Heart right ventricle (tissue), 16 donors: ENCODE results near the gene PCDHGC3. TPM values are rescaled to one million over a fixed set of nuclear protein-coding genes. Genes with fewer than 3 reads are reported as not detected.

Source experiments
- ATAC-seq, 8 donors: fragments of 200-7000 bp; cut with Tn5 transposase; one replicate each; pipeline ENCODE4 v1.9.1; 2020; ENCODE audit warnings: mild to moderate bottlenecking in 8 of 8, moderate library complexity in 8 of 8, moderate number of reproducible peaks in 1 of 8
- DNase-seq, 2 donors: peaks; one replicate each; pipeline ENCODE4 v3.0.0-alpha.2; 2020
- H3K27ac ChIP-seq, 10 donors: fragments of 200-600 bp; sonication (generic) in 2 of 10; one replicate each; pipeline versions ENCODE4 v1.5.0 to v1.8.0; 2020 to 2022; ENCODE audit warnings: mild to moderate bottlenecking in 3 of 10
- H3K27me3 ChIP-seq, 7 donors: fragments of 200-600 bp; one replicate each; pipeline ENCODE4 v1.8.0; 2021 to 2022; ENCODE audit warnings: mild to moderate bottlenecking in 2 of 7
- H3K36me3 ChIP-seq, 9 donors: fragments of 200-600 bp; sonication (generic) in 1 of 9; one replicate each; pipeline versions ENCODE4 v1.5.0 to v1.8.0; 2020 to 2022; ENCODE audit warnings: mild to moderate bottlenecking in 2 of 9
- H3K4me1 ChIP-seq, 9 donors: fragments of 200-600 bp; sonication (generic) in 1 of 9; one replicate each; pipeline versions ENCODE4 v1.5.0 to v1.8.0; 2020 to 2022; ENCODE audit warnings: mild to moderate bottlenecking in 4 of 9
- H3K4me3 ChIP-seq, 10 donors: fragments of 200-600 bp; sonication (generic) in 2 of 10; one replicate each; pipeline versions ENCODE4 v1.5.0 to v1.8.0; 2020 to 2022; ENCODE audit warnings: mild to moderate bottlenecking in 7 of 10, moderate library complexity in 2 of 10
- H3K9me3 ChIP-seq, 11 donors: fragments of 200-600 bp in 10 of 11; sonication (generic) in 2 of 11; one replicate each; pipeline versions ENCODE4 v1.5.0 to v1.8.0; 2013 to 2022; ENCODE audit warnings: mild to moderate bottlenecking in 2 of 11, control low read depth in 1 of 11, moderate library complexity in 1 of 11
- CTCF ChIP-seq, 9 donors: fragments of 200-600 bp; sonication (generic) in 2 of 9; IDR thresholded peaks; one replicate each; pipeline versions ENCODE4 v1.5.0 to v1.8.0; 2021 to 2022; ENCODE audit warnings: antibody characterized with exemption in 9 of 9, mild to moderate bottlenecking in 5 of 9, moderate library complexity in 1 of 9
- WGBS, 2 donors: extraction: QIAGEN DNeasy Blood & Tissue Kit; methylation state at CpG; one replicate each; pipeline ENCODE4 v1.1.7; 2013; ENCODE audit warnings: inconsistent platforms in 1 of 2; 5-methylcytosine and 5-hydroxymethylcytosine counted together
- intact Hi-C, 10 donors: fragments of 100-400 bp; cut with DNase I; formaldehyde crosslinking; loops; one replicate each; pipeline versions ENCODE4 v1.11.1 to v1.14.2; 2022
- polyA plus RNA-seq, 2 donors: library from polyadenylated mRNA; stranded (reverse); fragments of 200-250 nt; gene quantifications; one replicate each; pipeline ENCODE4 v1.2.3, GENCODE V29; 2013
- total RNA-seq, 10 donors: library from RNA; stranded (reverse); fragmentation: NEBNext Ultra II Directional in 3 of 10; extraction: Animal tissue kit (Norgen Biotek cat#: 25700) in 3 of 10; gene quantifications; one replicate each; pipeline versions ENCODE4 v1.2.1 to v1.2.4, GENCODE V29; 2021 to 2023
- donor health status: Arrhythmogenic right ventricular cardiomyopathy.
- donor health status: ischemic (EF 13 %, LVEDD 7.1; RV severe dilation, severe dysfunction).
- donor health status: healthy with polysubstance abuse.
- donor health status: DM: no; HTN: yes; CAD: no.
- donor health status: DM: no; HTN: no; CAD: no.
- donor health status: ischemic (EF 25% LVEDD 6.9; RV normal size, moderate dysfunction).
- donor health status: ischemic (EF 25% LVEDD 5.7; RV mildly dilated, moderate dysfunction).
- donor health status: healthy.
- donor health status: DM: yes; HTN: yes; CAD: no.
- donor health status: Ischemic cardiomyopathy.
- donor health status: ischemic (EF 35%, LVEDD 5.7; RV mildly dilated, moderate dysfunction).
- donor health status: nonischemic (EF 11% LVEDD 7.7; RV severe dilation, severe dysfunction).
- donor health status: DM: yes; HTN: yes; CAD: no.
- donor health status: PGD.
- donor health status: ischemic (EF 29% LVEDD 5.4; RV normal size, mild dysfunction).
- donor health status: nonischemic (EF 23%, LVEDD 6.1; RV moderate dilation, normal function).

PCDHGC3 gene
- total and polyA plus RNA-seq, 12 donors, result 12.8 to 48.6 (median 16.0) TPM

DNA sequence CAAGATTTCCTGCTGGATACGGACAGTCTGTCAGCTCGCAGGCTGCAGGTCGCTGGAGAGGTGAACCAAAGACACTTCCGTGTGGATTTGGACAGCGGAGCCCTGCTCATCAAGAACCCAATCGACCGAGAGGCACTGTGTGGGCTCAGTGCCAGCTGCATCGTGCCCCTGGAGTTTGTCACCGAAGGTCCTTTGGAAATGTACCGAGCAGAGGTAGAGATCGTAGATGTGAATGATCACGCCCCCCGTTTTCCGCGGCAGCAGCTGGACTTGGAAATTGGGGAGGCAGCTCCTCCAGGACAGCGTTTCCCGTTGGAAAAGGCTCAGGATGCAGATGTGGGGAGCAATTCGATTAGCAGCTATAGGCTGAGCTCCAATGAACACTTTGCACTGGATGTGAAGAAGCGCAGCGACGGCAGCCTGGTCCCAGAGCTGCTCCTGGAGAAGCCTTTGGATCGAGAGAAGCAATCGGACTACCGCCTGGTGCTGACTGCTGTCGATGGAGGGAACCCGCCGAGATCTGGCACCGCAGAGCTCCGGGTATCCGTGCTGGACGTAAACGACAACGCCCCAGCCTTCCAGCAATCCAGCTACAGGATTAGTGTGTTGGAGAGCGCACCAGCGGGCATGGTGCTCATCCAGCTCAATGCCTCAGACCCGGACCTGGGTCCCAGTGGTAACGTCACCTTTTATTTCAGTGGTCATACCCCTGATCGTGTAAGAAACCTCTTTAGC lies 9.7 kb downstream of the PCDHGC3 start:
- Histone ChIP-seq H3K4me3 (peak overlapping the region in 9 of 10 donors; percentile 18 to 48 (median 45)), H3K27me3 (peaks cover 0 to 45% (median 0%) of the 10 kb centered on the region in 7 donors), H3K27ac (peak overlapping the region in 2 of 10 donors; percentile 4 to 31), H3K9me3 (no peaks in the 10 kb centered on the region), H3K36me3 (peaks cover 0 to 40% (median 11%) of the 10 kb centered on the region in 9 donors), H3K4me1 (peaks cover 0 to 90% (median 40%) of the 10 kb centered on the region in 9 donors)
- no peak for TF ChIP-seq CTCF (IDR thresholded peaks at IDR 0.05)
- no peak for DNase-seq
- WGBS, 2 donors, result 51% methylated on average over 38 of the region's 38 CpGs
- ATAC-seq, result peak in 3 of 8 donors; percentile 12 to 20 (median 17)
- intact Hi-C loops, result no loop called here

DNA sequence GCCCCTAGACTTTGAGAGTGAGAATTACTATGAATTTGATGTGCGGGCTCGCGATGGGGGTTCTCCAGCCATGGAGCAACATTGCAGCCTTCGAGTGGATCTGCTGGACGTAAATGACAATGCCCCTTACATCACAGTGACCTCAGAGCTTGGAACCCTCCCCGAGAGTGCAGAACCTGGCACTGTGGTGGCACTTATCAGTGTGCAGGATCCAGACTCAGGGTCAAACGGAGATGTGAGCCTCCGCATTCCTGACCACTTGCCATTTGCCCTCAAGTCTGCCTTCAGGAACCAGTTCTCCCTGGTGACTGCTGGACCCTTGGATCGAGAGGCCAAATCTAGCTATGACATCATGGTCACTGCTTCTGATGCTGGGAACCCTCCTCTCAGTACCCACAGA lies 10.3 kb downstream of the PCDHGC3 start:
- WGBS, 2 donors, result 85% methylated on average over 9 of the region's 9 CpGs
- Histone ChIP-seq H3K27ac (no peak overlapping the region), H3K4me1 (peaks cover 0 to 84% (median 40%) of the 10 kb centered on the region in 9 donors), H3K27me3 (peaks cover 0 to 51% (median 0%) of the 10 kb centered on the region in 7 donors), H3K4me3 (no peak overlapping the region), H3K36me3 (peaks cover 0 to 46% (median 11%) of the 10 kb centered on the region in 9 donors), H3K9me3 (no peaks in the 10 kb centered on the region)
- DNase-seq, result no peak
- no peak for TF ChIP-seq CTCF (IDR thresholded peaks at IDR 0.05)
- ATAC-seq, result no peak
- intact Hi-C loops, result no loop called here

DNA sequence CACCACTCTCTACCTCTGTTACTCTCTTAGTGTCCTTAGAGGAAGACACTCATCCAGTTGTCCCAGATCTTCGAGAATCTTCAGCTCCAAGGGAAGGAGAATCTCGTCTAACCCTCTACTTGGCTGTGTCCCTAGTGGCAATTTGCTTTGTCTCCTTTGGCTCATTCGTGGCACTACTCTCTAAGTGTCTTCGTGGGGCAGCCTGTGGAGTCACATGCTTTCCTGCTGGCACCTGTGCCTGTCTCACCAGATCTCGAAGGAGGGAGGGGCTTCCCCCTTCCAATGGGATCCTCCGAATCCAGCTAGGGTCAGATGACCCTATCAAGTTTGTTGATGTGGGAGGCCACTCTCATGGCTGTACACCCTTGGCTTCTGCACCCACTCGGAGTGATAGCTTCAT lies 11.4 kb downstream of the PCDHGC3 start:
- Histone ChIP-seq H3K4me1 (peaks cover under 1 to 76% (median 43%) of the 10 kb centered on the region in 9 donors), H3K9me3 (no peaks in the 10 kb centered on the region), H3K36me3 (peaks cover 0 to 57% (median 11%) of the 10 kb centered on the region in 9 donors), H3K27ac (no peak overlapping the region), H3K27me3 (peaks cover 0 to 62% (median 0%) of the 10 kb centered on the region in 7 donors), H3K4me3 (no peak overlapping the region)
- ATAC-seq (no peak), DNase-seq (no peak)
- TF ChIP-seq CTCF (IDR thresholded peaks at IDR 0.05), result no peak
- WGBS, 2 donors, result 71 to 77% methylated on average over 7 of the region's 7 CpGs
- intact Hi-C loops, result no loop called here

DNA sequence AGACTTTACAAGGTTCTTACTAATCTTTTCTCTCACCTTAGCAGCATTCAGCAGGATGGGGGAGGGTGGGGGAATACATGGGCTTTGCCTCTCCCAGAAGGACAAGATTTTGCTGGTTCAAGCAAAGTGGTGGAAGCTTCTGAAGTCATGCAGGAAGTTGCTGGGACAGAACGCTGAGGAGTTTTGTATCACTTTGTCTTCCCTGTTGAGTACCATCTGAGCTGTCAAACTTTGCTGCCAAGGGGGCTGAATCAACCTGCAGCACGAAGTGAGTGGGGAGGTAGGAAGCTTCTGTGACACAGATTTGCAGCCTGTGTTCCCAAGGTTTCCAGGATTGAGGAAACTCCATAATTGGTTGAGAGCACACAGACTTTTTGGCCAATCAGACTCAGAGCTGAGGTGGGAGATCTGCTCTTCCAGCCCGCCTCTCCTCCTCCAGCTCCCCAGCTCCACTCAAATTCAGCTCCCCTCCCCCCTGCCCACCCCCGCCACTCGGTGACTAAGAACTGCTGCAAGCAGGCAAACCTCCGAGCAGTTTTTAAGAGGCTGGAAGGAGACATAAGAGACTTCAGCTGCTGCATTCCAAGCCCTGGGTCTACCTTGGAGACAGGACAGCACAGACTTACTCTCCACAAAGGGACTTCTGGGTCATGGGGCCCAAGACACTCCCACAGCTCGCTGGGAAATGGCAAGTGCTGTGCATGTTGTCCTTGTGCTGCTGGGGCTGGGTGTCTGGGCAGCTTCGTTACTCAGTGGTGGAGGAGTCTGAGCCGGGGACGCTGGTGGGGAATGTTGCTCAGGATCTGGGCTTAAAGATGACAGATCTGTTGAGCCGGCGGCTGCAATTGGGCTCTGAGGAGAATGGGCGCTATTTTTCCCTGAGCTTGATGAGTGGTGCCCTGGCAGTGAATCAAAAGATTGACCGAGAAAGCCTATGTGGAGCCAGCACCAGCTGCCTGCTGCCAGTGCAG lies 13.1 kb downstream of the PCDHGC3 start, which contains the start of gene PCDHGC5:
PCDHGC5 (plus strand) TSS at position 491 of the 971 bp plus-strand sequence; CDS start at position 651, 160 bp downstream.
- peaks cover 0 to 60% (median 11%) of the 10 kb centered on the region in 9 donors for H3K36me3 ChIP-seq
- DNase-seq, result no peak
- WGBS, 2 donors, result 58 to 67% methylated on average over 14 of the region's 14 CpGs
- peak in 2 of 8 donors; percentile 10 to 18 for ATAC-seq
- H3K9me3 ChIP-seq, result no peaks in the 10 kb centered on the region
- H3K27me3 ChIP-seq, result peaks cover 0 to 69% (median 0%) of the 10 kb centered on the region in 7 donors
- no peak within 1 kb of the TSS for H3K4me3 ChIP-seq
- H3K27ac ChIP-seq, result peak within 1 kb of the TSS in 2 of 10 donors; percentile 15 to 19
- intact Hi-C loops, result no loop called here
- peaks cover 10 to 76% (median 46%) of the 10 kb centered on the region in 9 donors for H3K4me1 ChIP-seq
- TF ChIP-seq CTCF (IDR thresholded peaks at IDR 0.05), result no peak
